K562 (cell line): ENCODE data around the gene MRPL55. TPM values are rescaled to one million over a fixed set of nuclear protein-coding genes. Genes with fewer than 3 reads are reported as not detected.

Experiments
- CREB5 ChIP-seq: fragments of 250-450 bp; sonication (Bioruptor Pico); IDR thresholded peaks from 2 replicates; pipeline ENCODE4 v1.5.0; 2020; ENCODE audit warnings: mild to moderate bottlenecking
- EP300 ChIP-seq: IDR thresholded peaks from 2 replicates; pipeline ENCODE4 v1.6.1; 2012; ENCODE audit warnings: low read length, improper control_type of control experiment
- HOXB6 ChIP-seq: fragments of 250-450 bp; sonication (Bioruptor Pico); IDR thresholded peaks from 2 replicates; pipeline ENCODE4 v1.5.1; 2022; ENCODE audit warnings: mild to moderate bottlenecking, borderline replicate concordance
- POLR2G ChIP-seq: fragments of 200-400 bp; formaldehyde crosslinking; IDR thresholded peaks from 2 replicates; pipeline ENCODE4 v1.6.1; 2017; ENCODE audit warnings: low read depth, mild to moderate bottlenecking, antibody characterized with exemption, low read length, moderate library complexity
- PTBP1 ChIP-seq: fragments of 200-400 bp; formaldehyde crosslinking; IDR thresholded peaks from 2 replicates; pipeline ENCODE4 v1.6.1; 2017; ENCODE audit warnings: low read depth, low read length
- PTRF ChIP-seq: fragments of 450-650 bp; IDR thresholded peaks from 2 replicates; pipeline ENCODE4 v1.6.1; 2016; ENCODE audit warnings: mild to moderate bottlenecking, missing genetic modification characterization, missing compliant biosample characterization
- SP2 ChIP-seq: IDR thresholded peaks from 2 replicates; pipeline ENCODE4 v1.6.1; 2011; ENCODE audit warnings: mild to moderate bottlenecking, low read depth, low read length, moderate library complexity; ENCODE audit not compliant: poor library complexity, severe bottlenecking; ENCODE audit errors: extremely low read depth
- ZNF197 ChIP-seq: fragments of 200-800 bp; sonication (Bioruptor generic); IDR thresholded peaks from 2 replicates; pipeline ENCODE4 v1.6.1; 2016; ENCODE audit warnings: low read depth, missing genetic modification characterization, missing compliant biosample characterization
- ZNF668 ChIP-seq: fragments of 250-450 bp; sonication (Bioruptor Pico); IDR thresholded peaks from 2 replicates; pipeline ENCODE4 v1.8.0; 2022; ENCODE audit warnings: mild to moderate bottlenecking, inconsistent platforms
- polyA plus RNA-seq, 8 experiments: library from polyadenylated mRNA; depleted of rRNA in 4 of 8; stranded (reverse) in 5 of 8; unstranded in 3 of 8; fragments of >200 nt; fragmentation: Nextera tagmentation in 2 of 8; fragmentation: Illumina TruSeq in 1 of 8; extraction: Ambion mirVana in 2 of 8; extraction: Trizol in 1 of 8; gene quantifications; 2 replicates each; pipeline versions ENCODE4 v1.2.1 to v1.2.3, GENCODE V29; 2011 to 2014; ENCODE audit warnings: inconsistent platforms in 1 of 8, missing spikeins in 1 of 8
- total RNA-seq, 7 experiments: library from RNA; depleted of rRNA in 6 of 7; stranded (reverse); fragments of >200 nt in 6 of 7; fragmentation: Illumina TruSeq in 2 of 7; extraction: Trizol in 2 of 7; gene quantifications; 2 replicates each; pipeline versions ENCODE4 v1.2.1 to v1.2.3, GENCODE V29; 2011 to 2021; ENCODE audit warnings: low replicate concordance in 1 of 7
- TF ChIP-seq, protein P1 (sequence below): fragments of 450-650 bp; IDR thresholded peaks from 2 replicates; pipeline ENCODE4 v1.6.1; 2016; ENCODE audit warnings: low read depth
- TF ChIP-seq, protein P2 (sequence below): fragments of 450-650 bp; IDR thresholded peaks from 2 replicates; pipeline ENCODE4 v1.6.1; 2016; ENCODE audit warnings: mild to moderate bottlenecking
- TF ChIP-seq, protein P3 (sequence below): sonication (generic); formaldehyde crosslinking; IDR thresholded peaks from 2 replicates; pipeline ENCODE4 v1.8.0; 2022; ENCODE audit warnings: mild to moderate bottlenecking, missing genetic modification reagents

Gene MRPL55
- total and polyA plus RNA-seq, 9 of the 15 experiments (the other 6 are each of a cell fraction or from before 2014, with no cell fraction given): 34.9 to 228 (median 81.0) TPM

- TF ChIP-seq, protein P1, sequence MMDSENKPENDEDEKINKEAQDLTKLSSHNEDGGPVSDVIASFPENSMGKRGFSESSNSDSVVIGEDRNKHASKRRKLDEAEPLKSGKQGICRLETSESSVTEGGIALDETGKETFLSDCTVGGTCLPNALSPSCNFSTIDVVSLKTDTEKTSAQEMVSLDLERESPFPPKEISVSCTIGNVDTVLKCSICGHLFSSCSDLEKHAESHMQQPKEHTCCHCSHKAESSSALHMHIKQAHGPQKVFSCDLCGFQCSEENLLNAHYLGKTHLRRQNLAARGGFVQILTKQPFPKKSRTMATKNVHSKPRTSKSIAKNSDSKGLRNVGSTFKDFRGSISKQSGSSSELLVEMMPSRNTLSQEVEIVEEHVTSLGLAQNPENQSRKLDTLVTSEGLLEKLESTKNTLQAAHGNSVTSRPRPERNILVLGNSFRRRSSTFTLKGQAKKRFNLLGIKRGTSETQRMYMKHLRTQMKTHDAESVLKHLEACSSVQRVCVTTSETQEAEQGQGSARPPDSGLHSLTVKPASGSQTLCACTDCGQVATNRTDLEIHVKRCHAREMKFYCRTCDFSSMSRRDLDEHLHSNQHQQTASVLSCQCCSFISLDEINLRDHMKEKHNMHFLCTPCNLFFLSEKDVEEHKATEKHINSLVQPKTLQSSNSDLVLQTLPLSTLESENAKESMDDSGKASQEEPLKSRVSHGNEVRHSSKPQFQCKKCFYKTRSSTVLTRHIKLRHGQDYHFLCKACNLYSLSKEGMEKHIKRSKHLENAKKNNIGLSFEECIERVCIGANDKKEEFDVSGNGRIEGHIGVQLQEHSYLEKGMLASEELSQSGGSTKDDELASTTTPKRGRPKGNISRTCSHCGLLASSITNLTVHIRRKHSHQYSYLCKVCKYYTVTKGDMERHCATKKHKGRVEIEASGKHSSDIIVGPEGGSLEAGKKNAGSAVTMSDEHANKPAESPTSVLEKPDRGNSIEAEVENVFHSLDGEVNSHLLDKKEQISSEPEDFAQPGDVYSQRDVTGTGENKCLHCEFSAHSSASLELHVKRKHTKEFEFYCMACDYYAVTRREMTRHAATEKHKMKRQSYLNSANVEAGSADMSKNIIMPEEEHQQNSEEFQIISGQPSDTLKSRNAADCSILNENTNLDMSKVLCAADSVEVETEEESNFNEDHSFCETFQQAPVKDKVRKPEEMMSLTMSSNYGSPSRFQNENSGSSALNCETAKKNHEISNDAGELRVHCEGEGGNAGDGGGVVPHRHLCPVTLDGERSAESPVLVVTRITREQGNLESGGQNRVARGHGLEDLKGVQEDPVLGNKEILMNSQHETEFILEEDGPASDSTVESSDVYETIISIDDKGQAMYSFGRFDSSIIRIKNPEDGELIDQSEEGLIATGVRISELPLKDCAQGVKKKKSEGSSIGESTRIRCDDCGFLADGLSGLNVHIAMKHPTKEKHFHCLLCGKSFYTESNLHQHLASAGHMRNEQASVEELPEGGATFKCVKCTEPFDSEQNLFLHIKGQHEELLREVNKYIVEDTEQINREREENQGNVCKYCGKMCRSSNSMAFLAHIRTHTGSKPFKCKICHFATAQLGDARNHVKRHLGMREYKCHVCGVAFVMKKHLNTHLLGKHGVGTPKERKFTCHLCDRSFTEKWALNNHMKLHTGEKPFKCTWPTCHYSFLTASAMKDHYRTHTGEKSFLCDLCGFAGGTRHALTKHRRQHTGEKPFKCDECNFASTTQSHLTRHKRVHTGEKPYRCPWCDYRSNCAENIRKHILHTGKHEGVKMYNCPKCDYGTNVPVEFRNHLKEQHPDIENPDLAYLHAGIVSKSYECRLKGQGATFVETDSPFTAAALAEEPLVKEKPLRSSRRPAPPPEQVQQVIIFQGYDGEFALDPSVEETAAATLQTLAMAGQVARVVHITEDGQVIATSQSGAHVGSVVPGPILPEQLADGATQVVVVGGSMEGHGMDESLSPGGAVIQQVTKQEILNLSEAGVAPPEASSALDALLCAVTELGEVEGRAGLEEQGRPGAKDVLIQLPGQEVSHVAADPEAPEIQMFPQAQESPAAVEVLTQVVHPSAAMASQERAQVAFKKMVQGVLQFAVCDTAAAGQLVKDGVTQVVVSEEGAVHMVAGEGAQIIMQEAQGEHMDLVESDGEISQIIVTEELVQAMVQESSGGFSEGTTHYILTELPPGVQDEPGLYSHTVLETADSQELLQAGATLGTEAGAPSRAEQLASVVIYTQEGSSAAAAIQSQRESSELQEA: no peak
- TF ChIP-seq EP300 (peak; percentile 58; the same call in 1 of the 2 replicates), PTRF (tag) (no peak), PTBP1 (no peak), POLR2G (no peak), ZNF197 (no peak), SP2 (no peak), HOXB6 (no peak), ZNF668 (no peak), CREB5 (CRISPR knock-in tag) (no peak)
- TF ChIP-seq, protein P2, sequence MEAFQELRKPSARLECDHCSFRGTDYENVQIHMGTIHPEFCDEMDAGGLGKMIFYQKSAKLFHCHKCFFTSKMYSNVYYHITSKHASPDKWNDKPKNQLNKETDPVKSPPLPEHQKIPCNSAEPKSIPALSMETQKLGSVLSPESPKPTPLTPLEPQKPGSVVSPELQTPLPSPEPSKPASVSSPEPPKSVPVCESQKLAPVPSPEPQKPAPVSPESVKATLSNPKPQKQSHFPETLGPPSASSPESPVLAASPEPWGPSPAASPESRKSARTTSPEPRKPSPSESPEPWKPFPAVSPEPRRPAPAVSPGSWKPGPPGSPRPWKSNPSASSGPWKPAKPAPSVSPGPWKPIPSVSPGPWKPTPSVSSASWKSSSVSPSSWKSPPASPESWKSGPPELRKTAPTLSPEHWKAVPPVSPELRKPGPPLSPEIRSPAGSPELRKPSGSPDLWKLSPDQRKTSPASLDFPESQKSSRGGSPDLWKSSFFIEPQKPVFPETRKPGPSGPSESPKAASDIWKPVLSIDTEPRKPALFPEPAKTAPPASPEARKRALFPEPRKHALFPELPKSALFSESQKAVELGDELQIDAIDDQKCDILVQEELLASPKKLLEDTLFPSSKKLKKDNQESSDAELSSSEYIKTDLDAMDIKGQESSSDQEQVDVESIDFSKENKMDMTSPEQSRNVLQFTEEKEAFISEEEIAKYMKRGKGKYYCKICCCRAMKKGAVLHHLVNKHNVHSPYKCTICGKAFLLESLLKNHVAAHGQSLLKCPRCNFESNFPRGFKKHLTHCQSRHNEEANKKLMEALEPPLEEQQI: no peak
- TF ChIP-seq, protein P3, sequence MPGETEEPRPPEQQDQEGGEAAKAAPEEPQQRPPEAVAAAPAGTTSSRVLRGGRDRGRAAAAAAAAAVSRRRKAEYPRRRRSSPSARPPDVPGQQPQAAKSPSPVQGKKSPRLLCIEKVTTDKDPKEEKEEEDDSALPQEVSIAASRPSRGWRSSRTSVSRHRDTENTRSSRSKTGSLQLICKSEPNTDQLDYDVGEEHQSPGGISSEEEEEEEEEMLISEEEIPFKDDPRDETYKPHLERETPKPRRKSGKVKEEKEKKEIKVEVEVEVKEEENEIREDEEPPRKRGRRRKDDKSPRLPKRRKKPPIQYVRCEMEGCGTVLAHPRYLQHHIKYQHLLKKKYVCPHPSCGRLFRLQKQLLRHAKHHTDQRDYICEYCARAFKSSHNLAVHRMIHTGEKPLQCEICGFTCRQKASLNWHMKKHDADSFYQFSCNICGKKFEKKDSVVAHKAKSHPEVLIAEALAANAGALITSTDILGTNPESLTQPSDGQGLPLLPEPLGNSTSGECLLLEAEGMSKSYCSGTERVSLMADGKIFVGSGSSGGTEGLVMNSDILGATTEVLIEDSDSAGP (CRISPR knock-in tag): no peak
These were observed 23.7 kb downstream of the MRPL55 start (continued) for GRCh38 chr1:228085287-228085951.
